GM12878 (cell line): Measurements from ENCODE around the gene DPP6. TPM values are rescaled to one million over a fixed set of nuclear protein-coding genes. Genes with fewer than 3 reads are reported as not detected.

ENCODE experiments used
- ATAC-seq: fragments of 200-7000 bp; cut with Tn5 transposase; 3 replicates; pipeline ENCODE4 v1.9.1; 2020; ENCODE audit warnings: mild to moderate bottlenecking, moderate library complexity
- BruUV-seq: library from RNA; stranded (reverse); fragments of 400-500 nt; replicated peaks from 2 replicates; lab custom pipeline; 2021; lab: Mats Ljungman, UMichigan
- CTCF ChIA-PET: fragments of 300-600 bp; sonication (Branson Sonifier 250); formaldehyde crosslinking; extraction: SDS; loops from one replicate; lab custom pipeline; 2021; ENCODE audit warnings: inconsistent platforms; lab: Yijun Ruan, JAX
- POLR2A ChIA-PET: fragments of 350-600 bp; formaldehyde crosslinking; extraction: SDS; loops from one replicate; lab custom pipeline; 2021; ENCODE audit warnings: inconsistent platforms; lab: Charles Lee
- RAD21 ChIA-PET: fragments of 300-600 bp; sonication (Branson Sonifier 250); formaldehyde crosslinking; loops from one replicate; lab custom pipeline; 2023; ENCODE audit warnings: antibody characterized with exemption; ENCODE audit not compliant: unreplicated experiment; lab: Charles Lee
- SMC1A ChIA-PET: fragments of 300-600 bp; sonication (Branson Sonifier 250); formaldehyde crosslinking; loops from one replicate; lab custom pipeline; 2023; ENCODE audit not compliant: unreplicated experiment, uncharacterized antibody; lab: Charles Lee
- DNase-seq: peaks from one replicate; pipeline ENCODE4 v3.0.0-alpha.2; 2011; ENCODE audit warnings: low read depth, low spot score
- FAIRE-seq: peaks from 3 replicates; lab custom pipeline; 2011; peaks lifted over from hg19 to GRCh38; lab: Jason Lieb, UNC
- H2AFZ ChIP-seq: 2 replicates; pipeline ENCODE4 v1.6.0; 2011; ENCODE audit warnings: low read depth, low read length, control low read depth; ENCODE audit not compliant: control insufficient read depth
- H3K27ac ChIP-seq: 2 replicates; pipeline ENCODE4 v1.5.1; 2011; ENCODE audit warnings: control low read depth; ENCODE audit not compliant: control insufficient read depth, insufficient read depth
- H3K27me3 ChIP-seq, 2 experiments: replicated peaks in 1 of 2; 2 replicates each; pipeline versions ENCODE4 v1.6.0 to v1.6.1; 2011; ENCODE audit warnings: low read length in 1 of 2; ENCODE audit not compliant: control insufficient read depth in 2 of 2, insufficient read depth in 2 of 2
- H3K36me3 ChIP-seq, 2 experiments: 2 replicates each; pipeline ENCODE4 v1.5.1; 2011; ENCODE audit warnings: low read length in 1 of 2; ENCODE audit not compliant: control insufficient read depth in 2 of 2, insufficient read depth in 2 of 2
- H3K4me1 ChIP-seq: 2 replicates; pipeline ENCODE4 v1.6.1; 2011; ENCODE audit warnings: mild to moderate bottlenecking, low read length, moderate library complexity, mixed read lengths; ENCODE audit not compliant: control insufficient read depth, insufficient read depth
- H3K4me2 ChIP-seq: 2 replicates; pipeline ENCODE4 v1.6.0; 2011; ENCODE audit warnings: control low read depth; ENCODE audit not compliant: control insufficient read depth, insufficient read depth
- H3K4me3 ChIP-seq: fragments of 200-600 bp; sonication (generic); 2 replicates; pipeline ENCODE4 v1.5.1; 2016
- H3K79me2 ChIP-seq: 2 replicates; pipeline ENCODE4 v1.6.0; 2011; ENCODE audit warnings: low read length; ENCODE audit not compliant: control insufficient read depth, insufficient read depth
- H3K9ac ChIP-seq: 2 replicates; pipeline ENCODE4 v1.8.0; 2011; ENCODE audit warnings: low read length, control low read depth, mixed read lengths; ENCODE audit not compliant: control insufficient read depth, insufficient read depth
- H3K9me3 ChIP-seq: replicated peaks from 3 replicates; pipeline ENCODE4 v1.5.1; 2011; ENCODE audit warnings: mild to moderate bottlenecking, low read length; ENCODE audit not compliant: control insufficient read depth, insufficient read depth
- H4K20me1 ChIP-seq: 2 replicates; pipeline ENCODE4 v1.6.0; 2011; ENCODE audit not compliant: control insufficient read depth, insufficient read depth
- NR2F1 ChIP-seq: fragments of 450-650 bp; conservative IDR thresholded peaks from 2 replicates; pipeline ENCODE4 v1.6.1; 2017; ENCODE audit warnings: mild to moderate bottlenecking
- SREBF1 ChIP-seq: IDR thresholded peaks from 2 replicates; pipeline ENCODE4 v1.6.1; 2012; ENCODE audit warnings: mild to moderate bottlenecking, low read length
- ZNF207 ChIP-seq: fragments of 450-650 bp; IDR thresholded peaks from 2 replicates; pipeline ENCODE4 v1.6.1; 2014; ENCODE audit warnings: antibody characterized with exemption, mild to moderate bottlenecking, borderline replicate concordance
- ZNF274 ChIP-seq: IDR thresholded peaks from one replicate; pipeline ENCODE4 v1.8.0; 2011; ENCODE audit not compliant: insufficient read length, insufficient read depth
- WGBS: methylation state at CpG from one replicate; pipeline ENCODE4 v1.1.6; 2016; ENCODE audit warnings: low lambda C conversion rate; ENCODE audit not compliant: insufficient replicate concordance, insufficient coverage; ENCODE audit errors: missing lambda C conversion rate; 5-methylcytosine and 5-hydroxymethylcytosine counted together
- in situ Hi-C: fragments of 300-500 bp; cut with MboI; formaldehyde crosslinking; loops from 9 replicates; pipeline ENCODE4 v1.14.3; 2018; ENCODE audit warnings: mixed read lengths
- intact Hi-C: fragments of 100-400 bp; cut with micrococcal nuclease; formaldehyde crosslinking; loops from one replicate; pipeline ENCODE4 v1.14.2; 2022; ENCODE audit not compliant: unreplicated experiment
- polyA plus RNA-seq, 11 experiments: library from polyadenylated mRNA; depleted of rRNA in 4 of 11; unstranded in 6 of 11; stranded (reverse) in 5 of 11; fragments of >200 nt; fragmentation: Nextera tagmentation in 4 of 11; fragmentation: Illumina TruSeq in 1 of 11; extraction: Ambion mirVana in 4 of 11; extraction: Trizol in 1 of 11; gene quantifications; 1 replicate in 1 of 11; 2 replicates in 10 of 11; pipeline versions ENCODE4 v1.2.1 to v1.2.3, GENCODE V29; 2011 to 2016; ENCODE audit warnings: inconsistent platforms in 2 of 11, missing spikeins in 2 of 11, low read depth in 1 of 11
- total RNA-seq, 4 experiments: library from RNA; depleted of rRNA in 3 of 4; stranded (reverse); fragments of >200 nt in 3 of 4; fragmentation: Illumina TruSeq in 1 of 4; extraction: Trizol in 1 of 4; gene quantifications; 2 replicates each; pipeline versions ENCODE4 v1.2.1 to v1.2.3, GENCODE V29; 2013 to 2021
- TF ChIP-seq, protein P1 (sequence below): fragments of 450-650 bp; IDR thresholded peaks from 2 replicates; pipeline ENCODE4 v1.6.1; 2017; ENCODE audit warnings: mild to moderate bottlenecking, low read depth, inconsistent platforms; ENCODE audit not compliant: poor library complexity, severe bottlenecking

Gene DPP6
- total and polyA plus RNA-seq, 10 of the 15 experiments (the other 5 are each of a cell fraction or from before 2014, with no cell fraction given), result not detected

GRCh38 chr7:154412105-154412504, 359.9 kb downstream of the DPP6 start:
- ATAC-seq (no peak), DNase-seq (no peak), FAIRE-seq (no peak)
- no peaks in the 10 kb centered on the region for H4K20me1 ChIP-seq
- no peak for TF ChIP-seq NR2F1
- no peak for TF ChIP-seq ZNF207
- TF ChIP-seq SREBF1, result no peak
- TF ChIP-seq, protein P1, sequence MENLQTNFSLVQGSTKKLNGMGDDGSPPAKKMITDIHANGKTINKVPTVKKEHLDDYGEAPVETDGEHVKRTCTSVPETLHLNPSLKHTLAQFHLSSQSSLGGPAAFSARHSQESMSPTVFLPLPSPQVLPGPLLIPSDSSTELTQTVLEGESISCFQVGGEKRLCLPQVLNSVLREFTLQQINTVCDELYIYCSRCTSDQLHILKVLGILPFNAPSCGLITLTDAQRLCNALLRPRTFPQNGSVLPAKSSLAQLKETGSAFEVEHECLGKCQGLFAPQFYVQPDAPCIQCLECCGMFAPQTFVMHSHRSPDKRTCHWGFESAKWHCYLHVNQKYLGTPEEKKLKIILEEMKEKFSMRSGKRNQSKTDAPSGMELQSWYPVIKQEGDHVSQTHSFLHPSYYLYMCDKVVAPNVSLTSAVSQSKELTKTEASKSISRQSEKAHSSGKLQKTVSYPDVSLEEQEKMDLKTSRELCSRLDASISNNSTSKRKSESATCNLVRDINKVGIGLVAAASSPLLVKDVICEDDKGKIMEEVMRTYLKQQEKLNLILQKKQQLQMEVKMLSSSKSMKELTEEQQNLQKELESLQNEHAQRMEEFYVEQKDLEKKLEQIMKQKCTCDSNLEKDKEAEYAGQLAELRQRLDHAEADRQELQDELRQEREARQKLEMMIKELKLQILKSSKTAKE, result no peak
- H3K4me3 ChIP-seq, result no peak overlapping the region
- no peaks in the 10 kb centered on the region for H3K4me1 ChIP-seq
- in situ Hi-C loops (no loop called here), intact Hi-C loops (no loop called here)
- H3K9ac ChIP-seq, result no peak overlapping the region
- SMC1A ChIA-PET, result no interaction called here
- CTCF ChIA-PET, result no interaction called here
- BruUV-seq, result no TSS peak
- H3K27me3 ChIP-seq, result no peaks in the 10 kb centered on the region
- 30% methylated on average over 2 of the region's 2 CpGs for WGBS
- POLR2A ChIA-PET, result no interaction called here
- H3K9me3 ChIP-seq, result no peaks in the 10 kb centered on the region
- H3K27ac ChIP-seq, result no peak overlapping the region
- no peaks in the 10 kb centered on the region for H3K36me3 ChIP-seq
- no peaks in the 10 kb centered on the region for H3K79me2 ChIP-seq
- H3K4me2 ChIP-seq, result no peak overlapping the region
- RAD21 ChIA-PET, result no interaction called here
- no peak overlapping the region for H2AFZ ChIP-seq

DNA sequence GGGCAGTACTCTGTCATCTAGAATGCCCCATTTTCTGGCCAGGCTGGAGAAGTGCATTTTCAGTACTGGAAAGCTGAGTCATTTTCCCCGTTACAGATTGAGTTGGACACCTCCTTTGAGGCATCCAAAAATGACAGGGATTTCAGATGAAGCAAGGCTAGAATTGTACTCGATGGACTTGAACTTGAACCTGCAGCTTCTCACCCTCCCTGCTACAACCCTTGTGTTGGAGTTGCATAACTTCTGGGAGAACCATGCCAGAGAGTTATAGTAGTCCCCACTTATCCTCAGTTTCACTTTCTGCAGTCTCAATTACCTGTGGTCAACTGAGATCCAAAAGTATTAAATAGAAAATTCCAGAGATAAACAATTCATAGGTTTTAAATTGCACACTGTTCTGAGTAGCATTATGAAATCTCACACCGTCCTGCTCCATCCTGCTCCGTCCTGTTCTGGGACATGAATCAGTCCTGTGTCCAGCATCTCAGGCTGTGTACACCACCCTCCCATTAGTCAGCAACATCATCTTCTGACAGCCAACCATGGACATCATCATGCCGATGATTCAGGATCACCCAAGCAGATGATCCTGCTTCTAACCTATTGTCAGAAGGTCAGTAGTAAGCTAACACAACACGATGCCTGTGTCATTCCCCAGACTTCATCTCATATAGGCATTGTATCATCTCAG, 363.7 kb downstream of the DPP6 start:
- no peak overlapping the region for H2AFZ ChIP-seq

More for the DNA sequence above, 363.7 kb downstream of the DPP6 start:
- H3K36me3 ChIP-seq, result no peaks in the 10 kb centered on the region
- no peak overlapping the region for H3K9ac ChIP-seq
- in situ Hi-C loops (no loop called here), intact Hi-C loops (no loop called here)
- no peaks in the 10 kb centered on the region for H3K79me2 ChIP-seq
- H3K27ac ChIP-seq, result no peak overlapping the region
- no peaks in the 10 kb centered on the region for H4K20me1 ChIP-seq
- CTCF ChIA-PET, result no interaction called here
- BruUV-seq, result no TSS peak
- TF ChIP-seq ZNF274, result no peak
- TF ChIP-seq, protein P1, result no peak
- SMC1A ChIA-PET, result no interaction called here
- H3K9me3 ChIP-seq, result no peaks in the 10 kb centered on the region
- DNase-seq (no peak), ATAC-seq (no peak), FAIRE-seq (no peak)
- H3K4me2 ChIP-seq, result no peak overlapping the region
- no peak overlapping the region for H3K4me3 ChIP-seq
- H3K27me3 ChIP-seq, result no peaks in the 10 kb centered on the region
- RAD21 ChIA-PET, result no interaction called here
- 37% methylated on average over 6 of the region's 6 CpGs for WGBS
- POLR2A ChIA-PET, result no interaction called here
- H3K4me1 ChIP-seq, result no peaks in the 10 kb centered on the region
